Measurements from ENCODE around the gene PLAC9. TPM values are rescaled to one million over a fixed set of nuclear protein-coding genes. Genes with fewer than 3 reads are reported as not detected.

The PLAC9 gene
- total RNA-seq, 1 donor from 2014 or later, result 103 TPM

DNA sequence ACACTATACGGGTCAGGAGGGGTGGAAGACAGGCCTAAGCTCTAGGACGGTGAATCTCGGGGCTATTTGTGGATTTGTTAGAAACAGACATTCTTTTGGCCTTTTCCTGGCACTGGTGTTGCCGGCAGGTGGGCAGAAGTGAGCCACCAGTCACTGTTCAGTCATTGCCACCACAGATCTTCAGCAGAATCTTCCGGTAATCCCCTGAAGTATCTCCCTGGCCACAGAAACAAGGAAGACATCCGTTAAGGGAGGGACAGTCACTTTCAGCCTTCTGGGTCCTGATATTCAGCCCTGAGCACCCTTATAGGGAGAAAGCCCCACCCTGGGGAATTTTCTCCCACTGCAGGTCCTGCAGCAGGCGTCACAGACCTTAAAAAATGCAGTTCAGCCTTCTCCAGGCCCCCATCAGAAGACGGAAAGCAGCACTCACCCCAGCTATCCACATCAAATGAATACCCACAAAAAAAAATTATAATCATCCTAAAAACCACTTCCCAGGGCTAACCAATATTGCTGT lies 23.2 kb downstream of the PLAC9 start:
- ATAC-seq (no peak), DNase-seq (ENCODE audit: low spot score) (no peak)
- intact Hi-C loops (cut with DNase I), result loop anchor here (10.0 kb wide), 1 partner anchor 49 kb away; the partner anchor contains the start of gene ANXA11

DNA sequence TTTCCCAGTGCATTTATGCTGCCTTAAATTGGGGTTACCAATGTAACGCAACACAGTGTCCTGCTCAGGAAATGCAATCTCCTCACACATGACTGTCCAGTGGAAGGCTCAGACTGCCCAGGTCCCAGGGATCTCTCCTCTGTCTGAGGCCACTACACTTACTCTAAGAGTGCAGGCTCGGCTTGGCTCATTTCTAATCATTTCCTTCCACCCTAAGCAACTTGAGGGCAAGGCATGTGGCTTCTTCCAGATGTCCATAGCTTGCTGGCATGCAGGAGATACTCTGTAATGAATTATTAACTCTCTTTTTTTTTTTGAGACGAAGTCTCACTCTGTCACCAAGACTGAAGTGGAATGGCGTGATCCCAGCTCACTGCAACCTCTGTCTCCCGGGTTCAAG lies 23.7 kb downstream of the PLAC9 start:
- ATAC-seq (no peak), DNase-seq (ENCODE audit: low spot score) (no peak)
- intact Hi-C loops (cut with DNase I), result loop anchor here (10.0 kb wide), 1 partner anchor 49 kb away; the partner anchor contains the start of gene ANXA11

DNA sequence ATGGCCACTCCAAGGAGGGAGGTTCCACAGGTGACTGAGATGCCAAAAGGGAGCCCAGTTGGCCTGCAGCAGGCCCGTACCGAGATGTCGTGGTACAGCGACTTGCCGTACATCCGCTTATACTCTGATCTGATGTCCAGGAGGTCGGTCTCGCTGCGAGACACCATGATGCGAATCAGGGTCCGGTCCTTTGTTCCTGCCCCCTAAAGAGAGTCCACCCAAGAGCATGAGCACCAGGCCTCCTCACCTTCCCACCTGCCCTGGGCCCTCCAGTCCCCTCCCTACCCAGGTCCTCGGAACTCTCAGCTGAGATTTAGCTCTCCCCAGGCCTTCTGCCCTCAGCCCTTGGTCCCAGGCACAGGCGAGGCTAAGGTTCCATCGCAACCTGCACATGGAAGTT lies 25.0 kb downstream of the PLAC9 start:
- DNase-seq (ENCODE audit: low spot score) (no peak), ATAC-seq (no peak)
- intact Hi-C loops (cut with DNase I), result loop anchor here (10.0 kb wide), 1 partner anchor 47 kb away; the partner anchor contains the start of gene ANXA11

DNA sequence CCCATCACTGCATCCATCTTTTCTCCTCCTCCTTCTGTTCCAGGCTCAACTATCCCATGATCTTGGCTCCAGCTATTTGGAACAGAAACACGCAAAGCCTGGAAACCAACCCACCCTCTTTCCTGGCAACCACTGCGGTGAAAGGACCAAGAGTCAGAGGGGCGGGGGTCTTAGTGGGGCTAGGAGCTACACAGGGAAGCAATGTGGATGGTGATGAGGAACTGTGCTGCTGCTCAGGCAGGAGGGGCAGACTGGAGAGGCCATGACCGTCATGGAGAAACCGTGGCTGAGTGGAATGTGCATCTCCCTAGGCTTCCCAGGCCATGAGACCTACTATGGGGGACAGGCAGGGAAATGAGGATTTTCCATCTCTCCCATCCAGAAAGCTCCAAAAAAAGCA lies 25.6 kb downstream of the PLAC9 start:
- intact Hi-C loops (cut with DNase I), result loop anchor here (10.0 kb wide), 1 partner anchor 47 kb away; the partner anchor contains the start of gene ANXA11
- no peak for DNase-seq (ENCODE audit: low spot score)
- peak; percentile 29 for ATAC-seq

DNA sequence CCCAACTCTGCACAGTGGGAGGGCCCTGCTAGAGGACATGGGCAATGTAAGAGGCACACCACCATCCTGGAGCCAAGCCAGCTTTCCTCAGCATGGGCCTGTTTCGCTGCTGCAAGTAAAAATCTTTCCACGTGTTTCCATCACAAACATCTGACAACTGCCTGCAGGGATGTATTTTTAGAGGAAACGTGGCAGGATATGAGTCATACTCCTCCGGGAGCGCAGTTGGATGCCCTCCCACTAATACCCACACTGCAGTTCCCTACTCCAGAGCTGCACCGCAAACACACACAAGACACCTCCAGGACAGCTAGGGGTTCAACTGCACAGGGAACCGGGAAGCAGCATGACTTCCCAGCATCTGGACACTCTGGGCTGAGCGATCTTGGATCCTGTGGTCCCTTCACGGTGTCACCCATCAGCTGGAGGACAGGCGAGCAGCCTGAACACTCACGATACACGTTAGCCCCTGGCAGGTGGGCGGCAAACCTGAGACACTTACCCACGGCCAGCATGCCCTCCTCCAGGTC lies 26.1 kb downstream of the PLAC9 start:
- ATAC-seq (peak; percentile 93), DNase-seq (ENCODE audit: low spot score) (peak; percentile 90)
- intact Hi-C loops (cut with DNase I), result loop anchor here (10.0 kb wide), 1 partner anchor 46 kb away; the partner anchor contains the start of gene ANXA11

DNA sequence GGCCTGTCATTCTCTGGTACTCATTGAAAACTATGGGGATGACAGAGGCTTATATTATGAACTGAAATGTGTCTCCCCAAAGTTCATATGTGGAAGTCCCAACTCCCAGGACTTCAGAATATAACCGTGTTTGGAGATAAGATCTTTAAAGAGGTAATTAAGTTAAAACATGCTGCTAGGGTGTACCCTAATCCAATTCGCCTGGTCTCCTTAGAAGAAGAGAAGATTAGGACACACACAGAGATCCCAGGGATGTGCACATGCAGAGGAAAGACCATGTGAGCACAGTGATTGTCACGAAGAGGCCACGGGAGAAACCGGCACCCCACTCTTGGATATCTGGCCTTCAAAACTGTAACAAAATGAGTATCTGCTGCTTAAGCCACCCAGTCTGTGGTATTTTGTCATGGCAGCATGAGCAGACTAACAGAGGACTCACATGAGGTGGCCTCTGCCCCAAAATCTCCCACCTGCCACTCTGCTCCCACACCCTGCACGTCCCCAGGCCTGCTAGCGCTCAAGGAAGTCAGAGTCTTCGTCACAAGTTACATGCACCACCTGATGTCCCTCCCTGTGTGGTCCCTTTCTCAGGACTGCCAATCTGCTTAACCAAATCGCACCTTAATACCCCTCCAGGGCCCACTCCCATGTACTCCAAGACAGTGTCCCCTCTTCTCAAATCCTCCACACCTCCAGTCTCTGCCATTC lies 26.8 kb downstream of the PLAC9 start:
- DNase-seq (ENCODE audit: low spot score) (no peak), ATAC-seq (no peak)
- intact Hi-C loops (cut with DNase I), result loop anchor here (10.0 kb wide), 1 partner anchor 45 kb away; the partner anchor contains the start of gene ANXA11

GRCh38 chr10:80160361-80161320 lies 28.1 kb downstream of the PLAC9 start:
- ATAC-seq (no peak), DNase-seq (ENCODE audit: low spot score) (no peak)
- intact Hi-C loops (cut with DNase I), result no loop called here

- intact Hi-C loops (cut with DNase I), result no loop called here
- ATAC-seq, result no peak
- no peak for DNase-seq (ENCODE audit: low spot score)
Measured at GRCh38 chr10:80161321-80162083, 29.0 kb downstream of the PLAC9 start.

- DNase-seq (ENCODE audit: low spot score), result no peak
- peak; percentile 43 for ATAC-seq
- intact Hi-C loops (cut with DNase I), result no loop called here
Measured at GRCh38 chr10:80163741-80164341, 31.3 kb downstream of the PLAC9 start.

GRCh38 chr10:80164596-80164995 lies 32.1 kb downstream of the PLAC9 start:
- ATAC-seq, result no peak
- intact Hi-C loops (cut with DNase I), result no loop called here
- no peak for DNase-seq (ENCODE audit: low spot score)

DNA sequence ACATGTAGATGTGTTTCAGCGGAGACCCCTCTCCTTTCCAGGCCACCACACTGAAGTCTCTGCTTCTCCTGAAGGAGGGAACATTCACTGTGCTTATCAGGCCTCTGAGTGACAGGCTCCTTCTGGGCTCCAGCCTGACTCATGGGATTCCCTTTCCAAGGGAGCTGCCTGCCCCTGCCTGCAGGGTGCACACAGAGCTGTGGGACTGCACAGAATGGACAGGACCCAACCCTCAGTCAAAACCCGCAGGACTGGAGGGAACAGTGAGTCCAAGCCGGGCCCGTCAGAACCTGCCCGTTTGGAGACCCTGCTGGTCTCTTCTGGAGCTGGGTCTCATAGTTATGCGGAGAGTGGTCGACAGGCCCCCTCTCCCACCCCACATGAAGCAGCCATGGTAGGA lies 32.6 kb downstream of the PLAC9 start:
- DNase-seq (ENCODE audit: low spot score), result no peak
- intact Hi-C loops (cut with DNase I), result no loop called here
- ATAC-seq, result no peak

DNA sequence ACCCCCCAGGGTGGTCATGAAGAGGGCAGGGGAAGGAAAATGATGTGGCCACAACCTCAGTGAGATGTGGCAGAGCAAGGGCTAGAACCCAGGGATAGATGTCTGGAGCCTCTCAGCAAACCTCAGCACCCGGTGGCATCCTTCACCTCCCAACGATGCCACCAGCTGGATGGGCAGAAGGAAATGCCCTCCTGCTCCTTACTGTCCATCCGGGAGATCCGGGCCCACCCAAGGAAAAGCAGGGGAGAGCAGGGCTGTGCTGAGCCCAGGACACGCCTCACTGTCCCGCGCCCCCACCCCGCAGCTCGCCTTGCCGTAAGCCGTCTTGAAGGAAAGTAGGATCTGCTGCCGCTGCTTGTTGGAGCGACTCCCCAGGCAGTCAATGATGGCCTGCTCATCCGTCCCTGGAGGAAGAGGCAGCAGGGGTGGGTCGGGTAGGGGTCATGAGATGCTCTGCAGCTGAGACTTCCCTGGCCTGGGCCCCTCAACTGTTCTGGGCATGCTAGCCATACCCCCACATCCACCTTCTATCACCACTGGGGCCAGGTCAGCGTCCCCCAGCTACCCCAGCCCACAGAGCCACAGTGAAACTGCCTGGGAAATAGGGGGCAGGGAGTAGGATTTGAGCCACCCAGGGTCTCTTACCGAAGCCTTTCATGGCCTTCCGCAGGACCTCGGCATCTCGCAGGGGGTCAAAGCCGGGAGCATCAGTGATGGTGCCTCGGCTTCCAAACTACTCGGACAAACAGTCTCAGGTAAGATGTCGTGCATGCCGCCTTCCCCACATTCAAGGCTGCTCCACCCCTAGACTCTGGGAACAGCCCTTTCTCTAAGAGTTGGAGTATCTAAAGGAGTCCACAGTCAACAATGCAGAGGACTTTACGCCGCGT lies 34.3 kb downstream of the PLAC9 start:
- intact Hi-C loops (cut with DNase I), result no loop called here
- DNase-seq (ENCODE audit: low spot score) (no peak), ATAC-seq (no peak)

DNA sequence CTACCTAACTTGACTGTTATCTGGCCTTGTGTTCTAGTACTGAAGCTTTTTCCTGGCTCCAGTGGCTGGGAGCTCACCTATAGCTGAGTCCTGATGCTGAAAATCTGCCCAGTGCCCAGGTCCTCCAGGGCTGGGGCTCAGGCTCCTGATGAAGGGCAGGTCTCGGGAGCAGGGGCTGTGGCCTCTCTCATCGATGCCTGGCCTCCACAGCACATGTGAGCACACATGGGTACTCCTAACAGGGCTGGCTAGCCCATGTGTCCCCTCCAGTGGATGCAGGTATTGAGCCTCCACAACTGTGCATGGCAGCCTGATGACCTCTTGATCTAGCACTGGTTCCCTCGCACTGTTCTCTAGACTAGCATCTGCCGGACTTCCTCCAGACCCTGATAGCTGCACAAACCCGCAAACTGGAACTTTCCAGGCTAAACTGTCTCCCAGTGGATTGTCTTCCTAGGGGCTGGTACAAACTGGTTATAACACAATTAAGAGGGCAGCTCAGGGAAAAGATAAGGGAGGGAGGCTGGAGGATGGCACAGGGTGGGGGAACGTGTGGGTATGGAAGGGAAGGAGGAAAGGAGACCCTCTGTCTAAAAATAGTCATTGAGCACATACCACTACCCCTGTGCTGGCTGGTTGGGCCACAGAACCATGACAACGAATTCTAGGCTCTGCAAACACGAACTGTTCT lies 35.1 kb downstream of the PLAC9 start:
- no peak for ATAC-seq
- intact Hi-C loops (cut with DNase I), result no loop called here

GRCh38 chr10:80168162-80168511 lies 35.6 kb downstream of the PLAC9 start:
- intact Hi-C loops (cut with DNase I), result no loop called here
- DNase-seq (ENCODE audit: low spot score) (no peak), ATAC-seq (no peak)

More for the DNA sequence above, 35.1 kb downstream of the PLAC9 start:
- no peak for DNase-seq (ENCODE audit: low spot score)

DNA sequence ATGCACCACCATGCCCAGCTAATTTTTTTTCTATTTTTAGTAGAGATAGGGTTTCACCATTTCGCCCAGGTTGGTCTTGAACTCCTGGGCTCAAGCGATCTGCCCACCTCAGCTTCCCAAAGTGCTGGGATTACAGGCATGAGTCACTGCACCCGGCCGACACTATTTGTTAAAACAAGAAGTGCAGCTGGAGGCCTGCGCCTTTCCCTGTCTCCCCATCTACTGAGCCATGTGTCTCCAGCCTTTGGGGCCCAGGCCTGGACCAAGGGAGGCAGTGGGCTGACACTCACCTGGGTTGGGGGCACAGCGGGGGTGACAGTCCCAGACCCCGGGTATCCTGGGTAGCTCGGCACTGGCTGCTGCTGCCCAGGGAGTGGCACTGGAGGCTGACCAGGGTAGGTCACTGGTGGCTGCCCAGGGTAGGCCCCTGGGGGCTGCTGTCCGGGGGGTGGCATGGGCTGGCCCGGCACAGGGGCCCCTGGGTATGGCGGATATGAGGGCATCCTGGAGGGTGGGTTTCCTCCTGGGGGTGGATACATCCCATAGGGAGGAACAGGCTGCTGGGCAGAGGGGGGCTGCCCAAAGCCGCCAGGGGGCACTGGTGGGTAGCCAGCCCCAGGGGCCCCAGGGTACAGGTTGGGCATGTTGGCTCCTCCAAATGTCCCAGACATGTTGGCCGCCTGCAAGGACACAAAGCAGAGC lies 36.3 kb downstream of the PLAC9 start:
- intact Hi-C loops (cut with DNase I), result no loop called here
- peak; percentile 4 for ATAC-seq
- DNase-seq (ENCODE audit: low spot score), result no peak

DNA sequence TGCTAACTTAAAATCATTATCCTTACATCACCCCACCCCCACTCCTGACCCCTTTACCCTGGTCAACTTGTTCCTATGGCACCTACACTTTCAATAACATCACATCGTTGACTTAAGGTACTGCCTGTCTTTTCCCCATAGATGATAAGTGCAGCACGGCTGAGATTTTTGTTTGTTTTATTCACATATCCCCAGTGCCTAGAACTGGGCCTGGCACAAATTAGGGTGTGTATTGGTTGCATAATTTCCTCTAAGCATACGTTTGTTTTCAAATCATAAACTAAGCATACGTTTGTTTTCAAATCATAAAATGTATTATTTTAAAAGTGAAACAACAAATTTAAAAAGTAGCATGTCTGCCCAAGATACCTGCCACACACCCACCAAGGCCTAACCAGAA lies 37.5 kb downstream of the PLAC9 start:
- no peak for ATAC-seq
- intact Hi-C loops (cut with DNase I), result no loop called here

More for the DNA sequence above, 37.5 kb downstream of the PLAC9 start:
- DNase-seq (ENCODE audit: low spot score), result no peak
